H1 (cell line): ENCODE results near the gene FUNDC2. TPM values are rescaled to one million over a fixed set of nuclear protein-coding genes. Genes with fewer than 3 reads are reported as not detected.

ENCODE experiments used
- BRCA1 ChIP-seq: IDR thresholded peaks from 2 replicates; pipeline ENCODE4 v1.6.1; 2012; ENCODE audit warnings: low read depth, low read length, improper control_type of control experiment
- CBX5 ChIP-seq: fragments of 300-800, 300-1000 bp; sonication (generic); IDR thresholded peaks from 2 replicates; pipeline ENCODE4 v1.7.1; 2016; ENCODE audit warnings: antibody characterized with exemption, low read length, low read depth
- CHD7 ChIP-seq: fragments of 300-600 bp; sonication (generic); IDR thresholded peaks from 2 replicates; pipeline ENCODE4 v1.7.1; 2012; ENCODE audit warnings: low read length, moderate library complexity, mild to moderate bottlenecking, inconsistent platforms; ENCODE audit not compliant: insufficient replicate concordance
- HDAC2 ChIP-seq, 2 experiments: fragments of 300-600 bp in 1 of 2; sonication (generic) in 1 of 2; IDR thresholded peaks; 2 replicates each; pipeline ENCODE4 v1.6.1; 2011 to 2012; ENCODE audit warnings: low read depth in 2 of 2, low read length in 2 of 2, mild to moderate bottlenecking in 2 of 2, moderate library complexity in 2 of 2, borderline replicate concordance in 1 of 2, inconsistent platforms in 1 of 2
- HDAC6 ChIP-seq: IDR thresholded peaks from one replicate; pipeline ENCODE4 v1.7.1; 2012; ENCODE audit warnings: low read depth, mild to moderate bottlenecking, inconsistent platforms, low read length, moderate library complexity
- NRF1 ChIP-seq: IDR thresholded peaks from 2 replicates; pipeline ENCODE4 v1.6.1; 2011; ENCODE audit warnings: mild to moderate bottlenecking, low read depth, low read length, improper control_type of control experiment
- POU5F1 ChIP-seq: IDR thresholded peaks from 2 replicates; pipeline ENCODE4 v1.6.1; 2011; ENCODE audit warnings: low read depth, mild to moderate bottlenecking, low read length, moderate library complexity
- RFX5 ChIP-seq: IDR thresholded peaks from 2 replicates; pipeline ENCODE4 v1.6.1; 2011; ENCODE audit warnings: low read depth, low read length, improper control_type of control experiment, borderline replicate concordance
- YY1 ChIP-seq: IDR thresholded peaks from 2 replicates; pipeline ENCODE4 v1.6.1; 2011; ENCODE audit warnings: low read depth, mild to moderate bottlenecking, low read length
- polyA plus RNA-seq, 7 experiments: library from polyadenylated mRNA; depleted of rRNA in 3 of 7; stranded (reverse) in 5 of 7; unstranded in 2 of 7; fragments of >200 nt in 5 of 7; fragments of 200-250 nt in 2 of 7; gene quantifications; 1 replicate in 5 of 7; 2 replicates in 1 of 7; 4 replicates in 1 of 7; pipeline versions ENCODE4 v1.2.1 to v1.2.3, GENCODE V29; 2011 to 2013; ENCODE audit warnings: missing spikeins in 2 of 7, mixed read lengths in 2 of 7
- total RNA-seq: library from RNA; stranded (reverse); fragmentation: NEBNext Ultra II Directional; extraction: Animal tissue kit (Norgen Biotek cat#: 25700); gene quantifications from 2 replicates; pipeline ENCODE4 v1.2.1, GENCODE V29; 2021
- TF ChIP-seq, protein P1 (sequence below): IDR thresholded peaks from 2 replicates; pipeline ENCODE4 v1.6.1; 2012; ENCODE audit warnings: inconsistent platforms

FUNDC2 gene
- total and polyA plus RNA-seq, 2 of the 8 experiments (the other 6 are each of a cell fraction or from before 2014, with no cell fraction given) = 67.7 to 93.7 TPM

GRCh38 chrX:155070975-155071693, 44.5 kb downstream of the FUNDC2 start, which contains the start of the genes BRCC3, CMC4 and MTCP1 (continued):
- no peak for TF ChIP-seq CHD7
- TF ChIP-seq HDAC6 = no peak
- TF ChIP-seq BRCA1 = no peak
- TF ChIP-seq HDAC2 (IDR thresholded peaks at IDR 0.05; ENCODE audit: borderline replicate concordance in 1 of 2, low read depth in 2 of 2, low read length in 2 of 2) = 0 out of 4 replicates have a peak, but pooled peaks of 1 of the 2 experiments have one; percentile 14
- TF ChIP-seq, protein P1, sequence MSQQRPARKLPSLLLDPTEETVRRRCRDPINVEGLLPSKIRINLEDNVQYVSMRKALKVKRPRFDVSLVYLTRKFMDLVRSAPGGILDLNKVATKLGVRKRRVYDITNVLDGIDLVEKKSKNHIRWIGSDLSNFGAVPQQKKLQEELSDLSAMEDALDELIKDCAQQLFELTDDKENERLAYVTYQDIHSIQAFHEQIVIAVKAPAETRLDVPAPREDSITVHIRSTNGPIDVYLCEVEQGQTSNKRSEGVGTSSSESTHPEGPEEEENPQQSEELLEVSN = no peak
- TF ChIP-seq YY1 = peak; percentile 91
- no peak for TF ChIP-seq NRF1
- no peak for TF ChIP-seq POU5F1
- no peak for TF ChIP-seq CBX5
- TF ChIP-seq RFX5 = no peak
